Astrocyte of the spinal cord (primary cell): ENCODE measurements around the gene KRT9.
"Not testable (repeated sequence)": the region's sequence is repeated elsewhere in the genome, so short reads cannot be mapped to it uniquely, and the experiment has no call there.

Source experiments
- DNase-seq: peaks from one replicate; pipeline ENCODE4 v3.0.0; 2011; ENCODE audit warnings: low read depth, low spot score
- H3K4me3 ChIP-seq: 2 replicates; pipeline ENCODE4 v1.5.1; 2011; ENCODE audit warnings: low read depth, mild to moderate bottlenecking, low read length, moderate library complexity
- CTCF ChIP-seq: IDR thresholded peaks from 2 replicates; pipeline ENCODE4 v1.5.1; 2012; ENCODE audit warnings: low read depth, mild to moderate bottlenecking, low read length, inconsistent platforms
- in situ Hi-C: cut with HindIII; loops from 2 replicates; pipeline ENCODE4 v1.10.0; 2017; ENCODE audit warnings: low sequenced_read_pairs

Gene KRT9

GRCh38 chr17:41610965-41611640 lies 39.2 kb upstream of the KRT9 start:
- no peak for DNase-seq
- in situ Hi-C loops = no loop called here
- H3K4me3 ChIP-seq = no peak overlapping the region
- TF ChIP-seq CTCF = no peak

- in situ Hi-C loops = not testable (repeated sequence)
Observed at GRCh38 chr17:41610061-41610517, 38.2 kb upstream of the KRT9 start.

GRCh38 chr17:41606930-41607329 lies 35.1 kb upstream of the KRT9 start:
- in situ Hi-C loops, DNase-seq, H3K4me3 ChIP-seq: not testable (repeated sequence)

More at GRCh38 chr17:41610061-41610517, 38.2 kb upstream of the KRT9 start:
- not testable (repeated sequence) for H3K4me3 ChIP-seq, DNase-seq
- TF ChIP-seq CTCF = peak; percentile 33

GRCh38 chr17:41602524-41602923 lies 30.7 kb upstream of the KRT9 start:
- no peak overlapping the region for H3K4me3 ChIP-seq
- TF ChIP-seq CTCF = no peak
- DNase-seq = no peak
- in situ Hi-C loops = no loop called here

- H3K4me3 ChIP-seq = no peak overlapping the region
- no peak for TF ChIP-seq CTCF
- in situ Hi-C loops = no loop called here
- DNase-seq = no peak
Observed at GRCh38 chr17:41600318-41600717, 28.5 kb upstream of the KRT9 start.

GRCh38 chr17:41599680-41600079 lies 27.8 kb upstream of the KRT9 start:
- TF ChIP-seq CTCF = no peak
- in situ Hi-C loops = no loop called here

GRCh38 chr17:41595585-41595984 lies 23.7 kb upstream of the KRT9 start:
- TF ChIP-seq CTCF = no peak
- no peak overlapping the region for H3K4me3 ChIP-seq
- DNase-seq = no peak
- in situ Hi-C loops = no loop called here

More at GRCh38 chr17:41599680-41600079, 27.8 kb upstream of the KRT9 start:
- no peak overlapping the region for H3K4me3 ChIP-seq
- no peak for DNase-seq
